Natural killer cell (primary cell): Measurements from ENCODE around the gene MAN1A1. TPM values are rescaled to one million over a fixed set of nuclear protein-coding genes. Genes with fewer than 3 reads are reported as not detected.

ENCODE experiments used
- ATAC-seq, 3 donors: fragments of 150-1000 bp in 2 of 3; fragments of 200-7000 bp in 1 of 3; cut with Tn5 transposase; 1 replicate in 1 of 3; 2 replicates in 2 of 3; pipeline ENCODE4 v1.10.0; 2021; ENCODE audit warnings: mild to moderate bottlenecking in 2 of 3, moderate library complexity in 2 of 3
- DNase-seq, 2 donors: peaks; one replicate each; pipeline versions ENCODE4 v3.0.0 to v3.0.0-alpha.2; 2013 to 2021; ENCODE audit warnings: mixed read lengths in 1 of 2
- H3K27ac ChIP-seq: one replicate; pipeline ENCODE4 v1.5.1; 2013; ENCODE audit warnings: mild to moderate bottlenecking, low read length
- H3K27me3 ChIP-seq: one replicate; pipeline ENCODE4 v1.6.1; 2013; ENCODE audit warnings: low read length; ENCODE audit not compliant: control insufficient read depth, insufficient read depth
- H3K36me3 ChIP-seq: one replicate; pipeline ENCODE4 v1.6.1; 2013; ENCODE audit warnings: low read length; ENCODE audit not compliant: control insufficient read depth, insufficient read depth
- H3K4me1 ChIP-seq: one replicate; pipeline ENCODE4 v1.6.1; 2013; ENCODE audit warnings: low read length; ENCODE audit not compliant: control insufficient read depth, insufficient read depth
- H3K4me3 ChIP-seq: one replicate; pipeline ENCODE4 v1.5.1; 2013; ENCODE audit warnings: low read length
- H3K9me3 ChIP-seq: one replicate; pipeline ENCODE4 v1.6.1; 2013; ENCODE audit warnings: low read length; ENCODE audit not compliant: control insufficient read depth, insufficient read depth
- H3K27ac Mint-ChIP-seq, 2 donors: one replicate each; pipeline ENCODE4 v1.8.0; 2022; ENCODE audit warnings: mild to moderate bottlenecking in 2 of 2, mixed read lengths in 2 of 2, moderate library complexity in 1 of 2
- H3K27me3 Mint-ChIP-seq, 2 donors: one replicate each; pipeline ENCODE4 v1.8.0; 2022; ENCODE audit warnings: low read depth in 2 of 2, mixed read lengths in 2 of 2
- H3K36me3 Mint-ChIP-seq: one replicate; pipeline ENCODE4 v1.8.0; 2022; ENCODE audit warnings: mixed read lengths
- H3K4me1 Mint-ChIP-seq, 2 donors: one replicate each; pipeline ENCODE4 v1.8.0; 2022; ENCODE audit warnings: mixed read lengths in 2 of 2
- H3K4me3 Mint-ChIP-seq: one replicate; pipeline ENCODE4 v1.8.0; 2022; ENCODE audit warnings: mild to moderate bottlenecking, moderate library complexity, mixed read lengths
- H3K9me3 Mint-ChIP-seq, 2 donors: one replicate each; pipeline ENCODE4 v1.8.0; 2022; ENCODE audit warnings: mixed read lengths in 2 of 2
- CTCF ChIP-seq: fragments of 200-600 bp; IDR thresholded peaks from one replicate; pipeline ENCODE4 v1.8.0; 2022; ENCODE audit warnings: antibody characterized with exemption
- WGBS: methylation state at CpG from one replicate; pipeline ENCODE4 v1.1.7; 2013; ENCODE audit warnings: missing lambda C conversion rate; ENCODE audit not compliant: insufficient coverage; 5-methylcytosine and 5-hydroxymethylcytosine counted together
- intact Hi-C: fragments of 100-400 bp; cut with micrococcal nuclease; formaldehyde crosslinking; loops from one replicate; pipeline ENCODE4 v1.14.2; 2022
- total RNA-seq, 4 donors: library from RNA; stranded (reverse); fragments of 120-200 nt in 1 of 4; gene quantifications; one replicate each; pipeline versions ENCODE4 v1.2.3 to v1.2.4, GENCODE V29; 2013 to 2022

MAN1A1 gene
- total RNA-seq, 3 donors from 2014 or later (not counting 1 experiment from before 2014, with no cell fraction given) = 45.6 to 54.6 (median 53.6) TPM

- no peaks in the 10 kb centered on the region for H3K9me3 ChIP-seq
- H3K4me1 ChIP-seq = no peaks in the 10 kb centered on the region
- no peaks in the 10 kb centered on the region for H3K9me3 Mint-ChIP-seq
- H3K4me1 Mint-ChIP-seq = peaks cover 19 to 25% of the 10 kb centered on the region in 2 donors
- DNase-seq (no peak), ATAC-seq (no peak)
- H3K36me3 ChIP-seq = no peaks in the 10 kb centered on the region
- no peaks in the 10 kb centered on the region for H3K36me3 Mint-ChIP-seq
- no peak overlapping the region for H3K4me3 Mint-ChIP-seq
- H3K27me3 Mint-ChIP-seq = no peaks in the 10 kb centered on the region
- TF ChIP-seq CTCF = no peak
- no peak overlapping the region for H3K27ac Mint-ChIP-seq
- intact Hi-C loops = no loop called here
- H3K27ac ChIP-seq = no peak overlapping the region
- no peaks in the 10 kb centered on the region for H3K27me3 ChIP-seq
- 80% methylated on average over 1 of the region's 4 CpGs for WGBS
- H3K4me3 ChIP-seq = no peak overlapping the region
These were observed 6.3 kb upstream of the MAN1A1 start for GRCh38 chr6:119355890-119356289.

GRCh38 chr6:119355157-119355556 is 5.6 kb upstream of the MAN1A1 start:
- DNase-seq = no peak
- intact Hi-C loops = no loop called here
- TF ChIP-seq CTCF = no peak

GRCh38 chr6:119353696-119354095 is 4.1 kb upstream of the MAN1A1 start:
- Histone ChIP-seq H3K36me3 (no peaks in the 10 kb centered on the region), H3K4me1 (peaks cover 2% of the 10 kb centered on the region), H3K27ac (no peak overlapping the region), H3K27me3 (no peaks in the 10 kb centered on the region), H3K9me3 (no peaks in the 10 kb centered on the region), H3K4me3 (no peak overlapping the region)
- no peak for TF ChIP-seq CTCF
- Mint-ChIP-seq H3K4me1 (peaks cover 13 to 19% of the 10 kb centered on the region in 2 donors), H3K27me3 (no peaks in the 10 kb centered on the region), H3K9me3 (no peaks in the 10 kb centered on the region), H3K27ac (no peak overlapping the region), H3K36me3 (no peaks in the 10 kb centered on the region), H3K4me3 (no peak overlapping the region)
- ATAC-seq (no peak), DNase-seq (no peak)
- intact Hi-C loops = no loop called here
- WGBS = 58% methylated on average over 4 of the region's 4 CpGs

More at GRCh38 chr6:119355157-119355556, 5.6 kb upstream of the MAN1A1 start:
- Histone ChIP-seq H3K4me1 (peaks cover 2% of the 10 kb centered on the region), H3K9me3 (no peaks in the 10 kb centered on the region), H3K27ac (no peak overlapping the region), H3K36me3 (no peaks in the 10 kb centered on the region), H3K4me3 (no peak overlapping the region), H3K27me3 (no peaks in the 10 kb centered on the region)
- no peak overlapping the region for H3K27ac Mint-ChIP-seq
- 58% methylated on average over 2 of the region's 2 CpGs for WGBS
- no peaks in the 10 kb centered on the region for H3K27me3 Mint-ChIP-seq
- H3K4me1 Mint-ChIP-seq = peaks cover 19 to 23% of the 10 kb centered on the region in 2 donors
- H3K9me3 Mint-ChIP-seq = no peaks in the 10 kb centered on the region
- H3K36me3 Mint-ChIP-seq = no peaks in the 10 kb centered on the region
- no peak overlapping the region for H3K4me3 Mint-ChIP-seq
- no peak for ATAC-seq

- Histone ChIP-seq H3K4me1 (peaks cover 8% of the 10 kb centered on the region), H3K36me3 (no peaks in the 10 kb centered on the region), H3K27me3 (no peaks in the 10 kb centered on the region), H3K27ac (no peak overlapping the region), H3K4me3 (no peak overlapping the region), H3K9me3 (no peaks in the 10 kb centered on the region)
- H3K27ac Mint-ChIP-seq = peak overlapping the region in 1 of 2 donors; percentile 6
- H3K27me3 Mint-ChIP-seq = no peaks in the 10 kb centered on the region
- WGBS = no CpG with 5 or more reads among the region's 1 CpG
- no peak for TF ChIP-seq CTCF
- no peaks in the 10 kb centered on the region for H3K9me3 Mint-ChIP-seq
- DNase-seq (no peak), ATAC-seq (no peak)
- intact Hi-C loops = no loop called here
- H3K4me1 Mint-ChIP-seq = peaks cover 26 to 32% of the 10 kb centered on the region in 2 donors
- no peak overlapping the region for H3K4me3 Mint-ChIP-seq
- H3K36me3 Mint-ChIP-seq = no peaks in the 10 kb centered on the region
These were observed 2.4 kb upstream of the MAN1A1 start for GRCh38 chr6:119352001-119352400.
